Measurements from ENCODE around the gene IFNG.
"Not testable (repeated sequence)": the region's sequence is repeated elsewhere in the genome, so short reads cannot be mapped to it uniquely, and the experiment has no call there.

The IFNG gene

DNA sequence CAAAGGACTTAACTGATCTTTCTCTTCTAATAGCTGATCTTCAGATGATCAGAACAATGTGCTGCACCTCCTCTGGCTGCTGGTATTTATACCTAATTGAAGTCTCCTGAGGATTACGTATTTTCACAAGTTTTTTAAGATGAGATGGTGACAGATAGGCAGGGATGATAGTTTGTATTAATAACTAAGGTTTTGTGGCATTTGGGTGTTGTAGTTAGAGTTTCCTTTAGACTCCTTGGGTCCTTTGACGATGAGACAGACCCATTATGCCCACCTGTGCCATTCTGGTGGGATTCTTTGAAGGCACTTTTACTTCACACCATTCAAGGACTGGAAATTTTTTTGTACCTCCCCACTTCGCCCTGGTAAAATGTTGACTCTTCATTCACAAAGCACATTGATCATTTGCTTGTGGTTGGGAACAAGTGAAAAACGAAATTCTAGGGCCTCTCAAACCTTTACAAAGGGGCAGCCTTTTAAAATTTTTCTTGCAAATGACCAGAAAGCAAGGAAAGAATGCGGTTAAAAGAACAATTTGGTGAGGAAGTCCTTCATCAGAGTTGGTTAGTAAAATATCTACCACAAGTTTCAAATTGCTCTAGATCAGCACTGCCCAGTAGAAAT is at the start of gene IFNG:
Gene IFNG (minus strand): TSS at position 60 of the 624 bp plus-strand sequence. CDS start 125 bp downstream, outside the sequence.
- no peak for DNase-seq

DNA sequence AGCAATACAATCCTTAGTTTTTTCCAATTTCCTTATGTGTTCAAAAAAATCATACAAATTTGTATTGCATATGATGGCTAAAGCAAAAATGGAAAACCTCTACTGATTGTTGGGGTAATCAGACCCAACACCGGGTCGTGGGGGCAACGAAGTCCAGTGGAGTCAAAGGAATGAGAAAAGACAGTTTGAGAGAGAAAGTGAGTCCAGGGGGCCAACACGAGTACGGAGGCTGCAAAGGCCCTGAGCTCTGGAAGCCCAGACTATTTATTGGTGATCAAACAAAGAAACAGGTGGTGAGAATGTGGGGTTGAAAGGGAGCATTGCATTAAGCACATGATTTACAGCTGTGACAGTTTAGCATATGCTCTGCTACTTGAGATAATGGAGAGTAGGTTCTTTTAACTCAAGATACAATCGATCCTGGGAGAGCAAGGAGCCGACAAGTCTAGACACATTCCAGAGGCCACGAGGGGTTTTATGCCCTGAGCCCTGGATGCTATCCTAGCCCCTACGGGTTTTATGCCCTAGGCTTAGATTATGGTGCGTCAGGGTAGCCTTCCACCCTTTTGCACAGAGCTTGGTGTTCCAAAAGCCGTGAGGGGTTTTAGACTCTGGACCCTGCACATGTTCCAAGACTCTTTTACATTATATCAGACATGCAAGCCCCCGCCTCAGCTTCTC is 49.6 kb upstream of the IFNG start:
- DNase-seq, result not testable (repeated sequence)

DNA sequence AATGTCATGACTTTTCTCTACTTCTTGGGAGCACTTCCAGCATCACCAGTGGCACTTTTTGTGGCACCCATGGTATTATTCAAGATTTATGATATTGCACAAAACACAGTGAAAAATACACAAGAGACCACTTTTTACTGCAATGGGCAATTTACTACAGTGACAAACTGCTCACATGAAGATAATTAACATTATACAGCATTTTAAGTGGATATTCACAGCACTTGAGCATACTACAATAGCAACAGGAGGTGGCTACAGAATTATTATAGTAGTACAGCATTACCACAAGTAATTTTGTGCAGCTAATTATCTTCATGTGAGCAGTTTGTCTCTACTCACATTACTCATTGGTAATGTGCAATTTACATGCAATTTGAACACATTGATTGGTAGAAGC is 47.7 kb upstream of the IFNG start:
- DNase-seq, result no peak

DNA sequence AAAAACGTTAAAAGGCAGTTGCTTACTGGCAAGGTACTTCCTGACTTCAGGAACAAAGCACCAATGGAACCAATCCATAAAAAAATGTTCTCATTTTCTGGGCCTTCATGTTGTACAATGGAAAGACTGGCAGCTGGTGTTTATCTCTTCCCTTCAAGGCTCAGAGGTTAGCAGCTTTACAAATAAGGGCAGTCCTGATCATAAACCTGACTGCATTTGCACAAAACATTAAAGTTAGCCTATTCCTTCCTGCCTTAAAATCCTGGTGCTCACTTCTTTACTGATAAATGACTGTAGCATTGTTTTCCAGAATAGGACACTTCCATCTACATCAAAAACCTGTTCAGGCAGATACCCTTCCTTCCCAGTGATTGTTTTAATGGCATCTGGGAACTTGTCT is 46.9 kb upstream of the IFNG start:
- DNase-seq, result no peak

- no peak for DNase-seq
Observed at GRCh38 chr12:68203460-68203875, 43.9 kb upstream of the IFNG start.

GRCh38 chr12:68200854-68201253 is 41.3 kb upstream of the IFNG start:
- DNase-seq, result no peak

DNA sequence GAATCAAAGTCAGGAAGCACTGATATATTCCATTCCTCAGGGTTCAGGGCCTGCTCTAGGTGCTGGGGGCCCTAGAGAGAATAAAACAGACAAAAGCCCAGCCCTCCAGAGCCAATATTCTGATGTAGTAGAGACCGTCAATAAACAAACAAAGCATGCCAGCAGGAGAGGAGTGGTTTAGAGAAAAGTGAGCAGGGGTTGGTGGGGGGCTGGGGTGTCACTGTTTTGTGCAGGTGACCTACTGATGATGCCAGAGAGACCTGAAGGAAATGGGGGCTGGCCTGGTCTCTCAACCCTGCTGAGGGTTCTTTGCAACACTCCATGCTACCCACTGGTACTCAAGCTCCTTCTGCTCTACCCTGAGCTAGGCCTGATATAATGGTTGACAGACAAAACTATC is 39.6 kb upstream of the IFNG start:
- DNase-seq, result no peak

DNA sequence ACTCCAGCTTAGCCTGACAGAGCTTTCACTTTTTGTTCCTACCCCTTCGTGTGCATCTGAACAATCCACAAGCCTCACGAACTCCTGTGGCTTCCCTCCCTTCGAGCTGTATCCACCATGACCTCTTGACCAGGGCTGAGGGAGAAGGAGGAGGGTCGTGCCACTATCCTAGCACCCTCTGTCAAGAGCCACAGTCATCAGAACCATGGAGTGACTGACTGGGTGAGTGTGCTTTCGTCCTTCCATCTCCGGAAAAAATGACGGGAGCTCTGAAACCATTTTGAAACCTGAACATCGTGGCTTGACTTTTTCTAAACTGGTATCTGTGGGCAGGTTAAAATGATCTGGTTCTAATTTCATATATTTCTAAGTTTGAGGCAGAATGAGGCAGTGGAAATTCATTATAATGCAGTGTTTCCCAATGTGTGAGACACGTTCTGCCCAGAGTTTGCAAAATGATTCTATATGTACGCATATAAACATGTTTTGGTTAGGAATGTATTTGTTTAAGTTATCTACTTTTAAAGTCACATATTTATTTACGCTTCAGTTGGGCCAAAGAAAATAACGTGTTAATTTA is 39.1 kb upstream of the IFNG start:
- no peak for DNase-seq

DNA sequence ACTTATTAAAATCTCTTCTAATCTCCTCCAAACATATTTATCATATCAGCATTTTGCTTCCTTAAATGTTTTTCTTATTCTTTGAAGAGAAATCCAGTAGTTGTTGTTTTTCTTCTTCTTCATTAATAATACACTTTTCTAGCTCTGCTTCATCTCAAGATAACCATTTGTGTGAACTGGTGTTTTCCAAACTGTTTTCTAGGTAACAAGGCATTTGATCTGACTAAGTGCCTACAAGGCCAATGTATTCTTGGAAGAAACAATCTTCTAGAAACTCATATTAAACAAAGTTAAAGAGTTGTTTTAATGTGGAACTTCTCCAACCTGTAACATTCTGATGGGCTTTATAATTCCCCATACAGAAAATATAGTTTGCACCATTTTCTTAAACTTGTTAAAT is 30.8 kb upstream of the IFNG start:
- DNase-seq, result no peak

GRCh38 chr12:68189821-68190242 is 30.3 kb upstream of the IFNG start:
- DNase-seq, result no peak

DNA sequence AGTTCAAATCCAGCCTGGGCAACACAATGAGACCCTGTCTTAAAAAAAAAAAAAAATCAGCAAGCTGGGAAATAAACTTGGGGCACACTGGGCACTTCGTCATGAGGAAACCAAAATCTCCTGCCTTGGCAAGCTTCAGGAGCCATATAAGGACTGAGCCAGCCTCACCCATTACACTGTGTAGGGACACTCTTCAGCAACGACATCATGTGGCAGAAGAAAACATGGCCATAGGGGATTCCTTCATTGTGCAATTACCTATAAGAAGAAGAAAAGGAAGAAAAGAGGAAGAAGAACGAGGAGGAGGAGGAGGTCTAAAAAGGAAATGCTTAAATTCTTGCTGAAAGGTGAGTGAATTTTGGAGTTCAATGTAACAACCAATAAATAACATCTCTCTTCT is 26.1 kb upstream of the IFNG start:
- no peak for DNase-seq

DNA sequence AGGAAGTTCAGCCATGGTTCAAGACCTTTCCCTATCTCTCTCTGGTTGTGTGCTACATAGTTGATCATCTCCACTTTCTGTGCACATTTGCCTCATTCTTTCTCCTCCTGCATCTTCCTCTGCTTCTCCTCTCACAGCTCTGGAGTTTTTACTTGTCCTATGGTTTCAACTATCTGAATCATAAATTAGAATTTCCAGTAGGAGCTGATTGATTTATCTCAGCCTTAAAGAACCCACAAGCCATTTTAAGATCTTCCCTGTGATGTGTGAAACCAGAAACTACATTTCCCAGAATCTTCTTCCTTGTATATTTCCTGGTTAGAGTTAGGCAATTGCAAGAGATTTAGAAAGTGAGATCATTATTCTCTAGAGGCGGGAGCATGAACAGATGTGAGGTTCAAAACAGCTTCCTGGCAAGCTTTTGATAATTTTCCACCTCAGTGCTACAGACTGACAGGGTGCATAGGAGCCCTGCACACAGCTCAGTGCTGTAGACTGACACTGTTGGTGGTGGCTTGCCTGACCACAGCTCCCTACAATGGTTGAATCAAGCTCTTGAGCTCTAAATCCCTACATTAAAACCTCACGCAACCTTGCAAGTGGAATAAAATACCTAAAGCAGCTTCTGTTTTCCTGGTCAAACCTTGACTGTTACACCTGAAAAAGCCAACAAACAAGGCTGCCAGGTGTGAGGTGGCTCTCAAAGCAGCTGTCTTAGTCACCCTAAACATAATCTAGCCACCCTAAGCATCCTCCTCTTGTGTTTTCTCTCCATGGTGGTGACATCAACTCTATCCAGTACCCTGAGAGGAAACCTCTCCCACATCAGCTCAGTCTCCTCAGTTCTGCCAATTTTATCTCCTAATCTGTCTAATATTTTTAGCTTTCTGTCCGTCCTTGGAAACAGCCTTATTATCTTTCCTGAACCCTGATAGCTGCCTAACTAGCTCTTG is 21.5 kb upstream of the IFNG start:
- DNase-seq, result peak; percentile 21

GRCh38 chr12:68178774-68179439 is 19.4 kb upstream of the IFNG start:
- DNase-seq, result no peak

- DNase-seq, result no peak
Observed at GRCh38 chr12:68178184-68178583, 18.6 kb upstream of the IFNG start.

- no peak for DNase-seq
Observed at GRCh38 chr12:68177562-68177961, 18.0 kb upstream of the IFNG start.

GRCh38 chr12:68176257-68176656 is 16.7 kb upstream of the IFNG start:
- DNase-seq, result no peak

- peak; percentile 19 for DNase-seq
Observed at GRCh38 chr12:68175557-68176061, 16.1 kb upstream of the IFNG start.

DNA sequence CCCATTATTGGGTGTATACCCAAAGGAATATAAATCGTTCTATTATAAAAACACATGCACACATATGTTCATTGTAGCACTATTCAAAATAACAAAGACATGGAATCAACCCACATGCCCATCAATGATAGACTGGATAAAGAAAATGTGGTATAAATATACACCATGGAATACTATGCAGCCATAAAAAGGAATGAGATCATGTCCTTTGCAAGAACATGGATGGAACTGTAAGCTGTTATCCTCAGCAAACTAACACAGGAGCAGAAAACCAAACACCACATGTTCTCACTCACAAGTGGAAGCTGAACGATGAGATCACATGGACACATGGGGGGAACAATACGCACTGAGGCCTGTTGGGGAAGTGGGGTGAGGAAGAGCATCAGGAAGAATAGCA is 15.2 kb upstream of the IFNG start:
- DNase-seq, result not testable (repeated sequence)

- DNase-seq, result no peak
Observed at GRCh38 chr12:68173792-68174191, 14.3 kb upstream of the IFNG start.

- DNase-seq, result no peak
Observed at GRCh38 chr12:68170726-68171125, 11.2 kb upstream of the IFNG start.

- DNase-seq, result no peak
Observed at GRCh38 chr12:68169213-68169889, 9.8 kb upstream of the IFNG start.

DNA sequence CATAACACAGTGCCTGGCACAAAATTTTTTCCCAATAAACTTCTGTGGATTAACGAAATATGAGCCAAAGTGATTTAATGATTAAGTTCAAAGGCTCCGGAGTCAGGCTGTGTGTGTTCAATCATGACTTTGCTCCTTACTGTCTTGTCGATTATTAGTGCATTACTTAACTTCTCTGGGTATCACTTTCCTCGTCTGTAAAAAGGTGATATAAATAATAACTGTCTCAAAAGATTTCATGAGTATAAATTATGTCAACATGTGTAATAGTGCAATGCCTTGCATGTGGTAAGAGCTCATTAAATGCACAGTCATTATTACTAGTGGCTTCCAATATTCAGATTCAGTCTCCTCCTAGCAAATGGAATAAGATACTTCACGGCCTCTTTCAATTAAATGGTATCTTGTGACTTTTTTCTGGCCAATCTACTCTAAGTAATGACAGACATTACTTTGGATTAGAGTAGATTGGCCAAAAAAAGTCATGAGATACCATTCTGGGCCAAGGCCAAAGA is 6.8 kb upstream of the IFNG start:
- DNase-seq, result no peak
